Immature natural killer cell (primary cell): Measurements from ENCODE around the gene F8A2. TPM values are rescaled to one million over a fixed set of nuclear protein-coding genes. Genes with fewer than 3 reads are reported as not detected.

ENCODE experiments used
- DNase-seq, 3 donors: peaks; one replicate each; pipeline ENCODE4 v3.0.0; 2022; ENCODE audit warnings: mixed read lengths in 1 of 3
- H3K27ac Mint-ChIP-seq, 6 donors: one replicate each; pipeline ENCODE4 v1.8.0; 2020; ENCODE audit warnings: mixed read lengths in 6 of 6, mild to moderate bottlenecking in 5 of 6, inconsistent platforms in 4 of 6, moderate library complexity in 3 of 6
- H3K27me3 Mint-ChIP-seq, 3 donors: one replicate each; pipeline ENCODE4 v1.8.0; 2020 to 2021; ENCODE audit warnings: low read depth in 3 of 3, mild to moderate bottlenecking in 3 of 3, mixed read lengths in 3 of 3, moderate library complexity in 3 of 3, inconsistent platforms in 1 of 3
- H3K36me3 Mint-ChIP-seq, 3 donors: one replicate each; pipeline ENCODE4 v1.8.0; 2020; ENCODE audit warnings: mixed read lengths in 3 of 3, inconsistent platforms in 2 of 3, mild to moderate bottlenecking in 2 of 3
- H3K4me1 Mint-ChIP-seq, 2 donors: one replicate each; pipeline ENCODE4 v1.8.0; 2020; ENCODE audit warnings: inconsistent platforms in 2 of 2, mild to moderate bottlenecking in 2 of 2, mixed read lengths in 2 of 2, moderate library complexity in 1 of 2
- H3K4me3 Mint-ChIP-seq, 5 donors: one replicate each; pipeline ENCODE4 v1.8.0; 2020; ENCODE audit warnings: mild to moderate bottlenecking in 5 of 5, mixed read lengths in 5 of 5, inconsistent platforms in 3 of 5, moderate library complexity in 3 of 5
- H3K9me3 Mint-ChIP-seq, 6 donors: one replicate each; pipeline ENCODE4 v1.8.0; 2020; ENCODE audit warnings: mild to moderate bottlenecking in 6 of 6, mixed read lengths in 6 of 6, inconsistent platforms in 4 of 6, moderate library complexity in 3 of 6
- polyA plus RNA-seq, 3 donors: library from polyadenylated mRNA; unstranded; fragments of 300-500 nt; fragmentation: Illumina TruSeq; gene quantifications; one replicate each; pipeline ENCODE4 v1.2.3, GENCODE V29; 2021

Gene F8A2
- polyA plus RNA-seq, 3 donors from 2014 or later = not detected

- H3K4me1 Mint-ChIP-seq = no peaks in the 10 kb centered on the region
- H3K27ac Mint-ChIP-seq = no peak overlapping the region
- H3K36me3 Mint-ChIP-seq = no peaks in the 10 kb centered on the region
- peaks cover 0 to 3% (median 1%) of the 10 kb centered on the region in 3 donors for H3K27me3 Mint-ChIP-seq
- H3K9me3 Mint-ChIP-seq = no peaks in the 10 kb centered on the region
- H3K4me3 Mint-ChIP-seq = no peak overlapping the region
- no peak for DNase-seq
Observed at GRCh38 chrX:155417769-155418168, 35.9 kb downstream of the F8A2 start.

Other genes with a start within 250 kb of the F8A2 start
- gene VBP1, start 165.6 kb upstream of the F8A2 start, polyA plus RNA-seq = 10 to 100 TPM; 67.9 to 86.5 (median 69.1) TPM
- 1 to 10 TPM; 2.3 to 8.0 (median 2.9) TPM for gene RAB39B, start 117.6 kb upstream of the F8A2 start, polyA plus RNA-seq
- 1 to 10 TPM in 2 of 3 donors, under 1 TPM in 1; 0.47 to 3.8 (median 1.3) TPM for gene CLIC2, start 47.5 kb upstream of the F8A2 start, polyA plus RNA-seq
- gene F8A3, start 76.5 kb downstream of the F8A2 start, polyA plus RNA-seq = 10 to 100 TPM in 1 of 3 donors, 1 to 10 TPM in 2; 1.7 to 28.0 (median 3.1) TPM
- under 1 TPM in 2 of 3 donors, not detected in 1; 0.02 to 0.08 TPM for gene SPRY3, start 230.5 kb downstream of the F8A2 start, polyA plus RNA-seq
- gene TMLHE, start 230.9 kb downstream of the F8A2 start, polyA plus RNA-seq = 10 to 100 TPM; 15.1 to 22.0 (median 17.2) TPM